GM12864 (cell line): ENCODE measurements around the gene KCNK15.

Experiments
- DNase-seq: peaks from one replicate; pipeline ENCODE4 v3.0.0-alpha.2; 2011; ENCODE audit warnings: low read depth
- H3K4me3 ChIP-seq: 2 replicates; pipeline ENCODE4 v1.5.1; 2011; ENCODE audit warnings: mild to moderate bottlenecking, low read depth, low read length, control low read depth
- CTCF ChIP-seq: IDR thresholded peaks from 2 replicates; pipeline ENCODE4 v1.5.1; 2011; ENCODE audit warnings: low read depth, mild to moderate bottlenecking, moderate library complexity, low read length, control low read depth, inconsistent platforms; ENCODE audit errors: missing control alignments

KCNK15 gene

GRCh38 chr20:44702776-44703175, 42.9 kb upstream of the KCNK15 start:
- no peak overlapping the region for H3K4me3 ChIP-seq
- TF ChIP-seq CTCF: no peak
- DNase-seq: no peak

GRCh38 chr20:44703183-44703925, 42.3 kb upstream of the KCNK15 start:
- DNase-seq: no peak

GRCh38 chr20:44703956-44704488, 41.6 kb upstream of the KCNK15 start:
- H3K4me3 ChIP-seq: no peak overlapping the region
- DNase-seq: no peak
- no peak for TF ChIP-seq CTCF

More at GRCh38 chr20:44703183-44703925, 42.3 kb upstream of the KCNK15 start:
- no peak overlapping the region for H3K4me3 ChIP-seq
- no peak for TF ChIP-seq CTCF

- no peak overlapping the region for H3K4me3 ChIP-seq
- no peak for DNase-seq
- no peak for TF ChIP-seq CTCF
These were observed 41.1 kb upstream of the KCNK15 start for GRCh38 chr20:44704551-44704971.

GRCh38 chr20:44705364-44706094, 40.1 kb upstream of the KCNK15 start:
- H3K4me3 ChIP-seq: no peak overlapping the region
- no peak for DNase-seq
- no peak for TF ChIP-seq CTCF

GRCh38 chr20:44706301-44707017, 39.2 kb upstream of the KCNK15 start:
- no peak for TF ChIP-seq CTCF
- no peak for DNase-seq
- H3K4me3 ChIP-seq: no peak overlapping the region
